Measurements from ENCODE around the gene FAM151A. TPM values are rescaled to one million over a fixed set of nuclear protein-coding genes. Genes with fewer than 3 reads are reported as not detected.

Gene FAM151A
- 0.26 to 0.41 TPM (median 0.31 TPM) in 5 replicates for total RNA-seq (2022; extraction: Qiagen RNA extraction)

GRCh38 chr1:54623216-54624007 is at the start of gene FAM151A:
Gene FAM151A, minus strand, starts transcription at chr1:54623525. Its CDS starts 130 bp downstream, at chr1:54623395.

GRCh38 chr1:54640863-54641836 is 17.8 kb upstream of the FAM151A start, which contains the start of gene MROH7:
Gene MROH7, plus strand, starts transcription at chr1:54641786. Its CDS starts 11,141 bp downstream, at chr1:54652927.

Other genes with a start within 250 kb of the FAM151A start
- gene SSBP3, start 217.1 kb downstream of the FAM151A start, total RNA-seq (2022; extraction: Qiagen RNA extraction) = 5.5 to 6.7 TPM (median 6.1 TPM) in 5 replicates
- 2.3 to 2.6 TPM (median 2.5 TPM) in 5 replicates for gene ACOT11, start 75.3 kb downstream of the FAM151A start, total RNA-seq (2022; extraction: Qiagen RNA extraction)
- gene MROH7, start 18.3 kb upstream of the FAM151A start, total RNA-seq (2022; extraction: Qiagen RNA extraction) = 0.02 TPM in 1 of 5 replicates, not detected in the others
- gene TTC4, start 92.3 kb upstream of the FAM151A start, total RNA-seq (2022; extraction: Qiagen RNA extraction) = 24.5 to 35.3 TPM (median 25.8 TPM) in 5 replicates
- gene PARS2, start 141.0 kb upstream of the FAM151A start, total RNA-seq (2022; extraction: Qiagen RNA extraction) = 4.5 to 5.2 TPM (median 4.8 TPM) in 5 replicates
- gene TTC22, start 177.8 kb upstream of the FAM151A start, total RNA-seq (2022; extraction: Qiagen RNA extraction) = 0.02 TPM in 1 of 5 replicates, not detected in the others